NCI-H524 (cell line): Measurements from ENCODE around the gene WBP1L.
"Not testable (repeated sequence)": the region's sequence is repeated elsewhere in the genome, so short reads cannot be mapped to it uniquely, and the experiment has no call there.

Source experiments
- DNase-seq, 2 experiments: peaks; one replicate each; lab custom pipeline; 2025; lab: John Stamatoyannopoulos, UW

Gene WBP1L

GRCh38 chr10:102743588-102744373, at the start of gene WBP1L:
Gene WBP1L (plus strand): TSS chr10:102743948. CDS start chr10:102744054, 106 bp downstream.
- DNase-seq = peak; percentile 85 to 95

- not testable (repeated sequence) for DNase-seq
Measured at GRCh38 chr10:102695401-102695800, 48.3 kb upstream of the WBP1L start.

DNA sequence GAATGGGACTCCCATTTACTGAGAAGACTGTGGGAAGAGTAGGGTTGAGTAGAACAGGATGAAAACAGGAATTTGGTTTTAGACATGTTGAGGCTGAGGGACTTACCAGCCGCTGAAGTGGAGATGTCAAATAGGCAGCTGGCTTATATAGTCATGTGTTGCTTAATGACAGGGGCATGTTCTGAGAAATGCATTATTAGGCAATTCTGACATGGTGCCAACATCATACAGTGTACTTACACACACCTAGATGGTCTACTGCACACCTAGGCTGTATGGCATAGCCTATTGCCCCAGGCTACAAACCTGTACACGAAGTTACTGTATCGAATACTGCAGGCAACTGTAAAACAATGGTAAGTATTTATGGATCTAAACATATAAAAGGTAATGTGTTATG, 47.0 kb upstream of the WBP1L start:
- no peak for DNase-seq

DNA sequence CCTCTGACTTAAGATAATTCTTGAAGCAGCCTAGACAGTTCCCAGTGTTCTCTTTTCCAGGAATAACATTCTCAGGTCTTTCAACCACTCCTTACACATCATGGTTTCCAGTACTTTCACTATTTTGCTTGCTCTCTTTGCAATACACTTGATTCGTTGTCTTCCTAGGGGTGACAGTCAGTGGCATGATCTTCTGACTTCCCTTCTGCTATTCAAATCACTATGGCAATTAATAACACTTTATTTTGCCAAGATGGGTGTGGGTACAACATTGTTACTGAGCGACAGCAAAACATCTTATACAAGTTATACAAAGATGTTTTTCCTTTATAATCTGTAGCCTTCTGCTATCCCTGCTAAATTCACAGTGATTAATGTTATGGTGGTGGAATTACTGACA, 44.9 kb upstream of the WBP1L start:
- no peak for DNase-seq

- no peak for DNase-seq
Measured at GRCh38 chr10:102701272-102701671, 42.5 kb upstream of the WBP1L start.

- no peak for DNase-seq
Measured at GRCh38 chr10:102701796-102702195, 42.0 kb upstream of the WBP1L start.

- DNase-seq = no peak
Measured at GRCh38 chr10:102702742-102703141, 41.0 kb upstream of the WBP1L start.

- DNase-seq = no peak
Measured at GRCh38 chr10:102704915-102705314, 38.8 kb upstream of the WBP1L start.

DNA sequence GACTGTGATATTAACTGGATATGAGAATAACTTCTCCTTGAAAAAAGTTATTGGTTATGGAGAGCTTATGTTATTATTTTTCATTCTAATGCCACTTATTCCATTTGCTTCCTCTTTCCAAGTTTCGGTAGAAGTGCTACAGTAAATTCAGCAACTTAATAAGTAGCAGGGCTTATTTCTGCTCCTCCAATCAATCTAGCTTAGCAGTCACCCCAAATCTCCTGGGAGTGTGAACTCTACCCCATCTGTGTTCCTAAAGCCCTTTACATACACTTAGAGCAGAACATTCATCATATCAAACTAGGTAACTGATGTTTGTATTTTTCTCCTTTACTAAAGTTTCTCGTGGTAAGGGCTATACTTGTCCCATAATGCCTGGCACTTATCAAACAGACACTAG, 38.2 kb upstream of the WBP1L start:
- no peak for DNase-seq

DNA sequence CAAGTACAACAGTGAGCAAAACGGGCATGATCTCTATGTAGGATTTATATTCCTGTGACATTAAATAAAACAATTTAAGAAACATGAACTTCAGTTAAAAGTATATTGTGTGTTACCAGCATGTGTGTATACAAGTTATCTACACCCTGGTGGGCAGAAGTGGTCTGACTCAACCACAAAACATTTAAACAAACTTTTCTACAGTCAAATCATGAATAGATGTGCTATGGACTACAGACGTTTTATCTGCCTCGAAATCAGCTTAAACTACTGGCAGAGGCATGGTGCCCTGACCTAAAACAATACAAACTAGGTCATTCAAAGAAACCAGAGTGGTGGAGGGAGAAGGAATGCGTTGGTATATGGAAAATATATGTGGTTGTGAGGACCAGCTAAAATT, 33.1 kb upstream of the WBP1L start:
- no peak for DNase-seq

- DNase-seq = no peak
Measured at GRCh38 chr10:102712089-102712488, 31.7 kb upstream of the WBP1L start.

DNA sequence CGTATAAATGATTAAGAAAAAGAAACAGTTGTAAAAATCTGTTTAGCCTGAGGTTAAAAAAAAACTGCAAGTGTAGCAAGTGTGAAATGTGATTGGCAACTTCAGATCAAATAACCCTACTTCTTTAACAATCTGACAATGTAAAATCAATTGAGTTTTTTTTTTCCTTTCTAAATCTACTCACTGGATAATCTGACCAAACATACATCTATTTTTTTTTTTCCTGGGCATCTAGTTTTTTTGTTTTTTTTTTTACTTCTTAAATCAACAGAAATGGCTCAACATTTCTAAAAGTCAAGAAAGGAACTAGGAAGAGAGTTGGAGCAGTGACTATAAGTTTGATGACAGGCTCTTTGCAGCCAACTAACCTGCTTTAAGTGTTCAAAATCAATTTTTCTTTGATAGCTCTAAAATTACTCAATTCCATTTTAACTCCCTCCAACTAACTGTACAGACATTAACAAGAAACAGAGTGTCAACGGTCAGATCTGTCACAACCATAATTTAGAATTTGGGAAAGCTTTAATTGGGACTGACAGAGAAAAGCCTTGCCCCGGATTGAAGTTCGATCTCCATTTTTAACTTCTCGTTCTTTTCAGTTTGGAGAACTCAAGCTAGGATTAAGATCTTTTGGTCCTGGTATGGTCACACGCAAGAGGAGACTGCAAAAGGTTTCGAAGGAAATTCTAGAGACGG, 30.8 kb upstream of the WBP1L start:
- no peak for DNase-seq

DNA sequence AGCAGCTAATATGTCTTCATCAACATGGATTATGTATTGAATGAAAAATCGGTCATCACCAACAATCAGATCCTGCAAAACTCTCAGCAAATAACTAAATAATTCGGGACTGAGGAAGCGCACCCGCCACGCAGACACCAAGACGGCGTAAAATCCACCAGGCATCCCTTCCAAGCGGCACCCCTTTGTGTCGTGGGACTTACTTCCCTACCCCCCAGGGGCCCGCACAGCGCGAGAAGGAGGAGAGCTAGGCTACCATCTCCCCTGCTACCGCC, 30.3 kb upstream of the WBP1L start:
- DNase-seq = no peak

DNA sequence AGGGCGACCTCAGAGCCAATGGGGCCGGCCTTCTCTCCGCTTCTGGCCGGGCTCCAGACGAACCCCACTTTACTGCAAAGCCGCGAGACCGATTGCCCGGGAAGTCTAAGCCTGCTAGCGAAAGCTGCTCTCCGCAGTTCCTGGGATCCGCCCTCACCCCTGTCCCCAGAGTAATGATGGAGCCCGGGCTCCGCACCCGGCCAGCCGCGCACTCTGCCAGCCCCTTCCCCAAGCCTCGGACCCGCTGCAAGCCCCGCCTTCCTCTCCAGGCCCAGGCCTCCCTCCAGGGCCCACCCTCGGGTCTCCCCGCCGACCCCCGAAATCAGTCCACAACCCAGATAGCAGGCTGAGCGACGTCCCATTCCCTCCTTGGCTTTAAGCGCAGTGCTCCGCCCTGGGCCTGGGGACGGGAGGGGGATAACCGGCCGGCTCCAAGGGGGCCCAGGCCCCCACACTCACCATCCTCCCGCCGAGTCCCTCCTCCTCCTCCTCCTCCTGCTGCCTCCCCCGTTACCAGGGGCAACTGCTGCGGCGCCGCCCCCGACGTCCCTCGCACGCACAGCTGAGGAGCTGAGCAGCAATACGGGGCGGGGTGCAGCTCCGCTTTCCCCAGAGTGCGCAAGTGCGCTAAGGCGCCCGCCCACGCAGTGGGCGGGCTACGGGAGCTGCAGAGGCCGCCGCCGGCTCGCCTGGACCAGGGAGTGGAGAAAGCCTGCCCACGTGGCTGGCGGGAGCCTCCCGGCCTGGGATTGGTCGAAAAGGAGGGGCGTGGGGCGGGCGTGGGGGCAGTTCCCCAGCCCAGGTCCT, 29.7 kb upstream of the WBP1L start, which contains the start of gene ARL3:
Gene ARL3 (minus strand): TSS at position 584 of the 807 bp plus-strand sequence. CDS start 122 bp downstream, at position 462.
- DNase-seq = peak; percentile 75 to 92

DNA sequence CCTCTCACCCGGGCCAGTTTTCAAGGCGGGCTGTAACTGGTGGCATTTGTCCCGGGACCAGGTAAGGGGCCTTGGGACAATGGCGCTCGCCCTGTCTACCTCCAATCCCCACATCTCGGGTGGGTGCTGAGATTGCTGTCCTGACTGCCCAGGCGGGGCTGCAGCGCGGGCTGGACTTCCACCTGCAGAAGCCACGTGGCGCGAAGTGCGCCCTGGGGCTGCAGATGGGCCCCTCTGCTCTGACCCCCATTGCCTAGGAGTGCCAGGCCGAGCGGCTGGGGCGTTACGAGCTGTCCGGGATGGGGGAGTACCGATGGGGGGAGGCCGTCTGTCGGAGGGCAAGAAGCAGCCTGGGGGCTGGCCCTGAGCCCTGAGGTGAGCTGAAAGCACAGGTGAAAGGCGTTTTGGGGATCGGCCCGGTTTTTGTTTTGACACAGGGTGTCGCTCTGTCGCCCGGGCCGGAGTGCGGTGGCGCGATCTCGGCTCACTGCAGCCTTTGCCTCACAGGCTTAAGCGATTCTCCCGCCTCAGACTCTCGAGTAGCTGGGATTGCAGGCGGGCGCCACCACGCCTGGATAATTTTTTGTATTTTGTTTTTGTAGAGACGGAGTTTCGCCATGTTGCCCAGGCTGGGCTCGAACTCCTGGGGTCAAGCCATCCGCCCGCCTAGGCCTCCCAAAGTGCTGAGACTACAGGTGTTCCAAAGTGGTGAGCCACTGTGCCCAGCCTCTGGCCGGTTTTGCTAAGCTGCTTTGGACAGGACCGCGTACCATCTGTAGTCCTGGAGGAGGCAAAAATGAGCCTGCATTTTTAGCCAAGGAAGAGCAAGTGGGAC, 28.9 kb upstream of the WBP1L start, which contains the start of gene SFXN2:
Gene SFXN2 (plus strand): TSS at position 16 of the 835 bp plus-strand sequence. CDS start 12,001 bp downstream, outside the sequence.
- peak in 1 of 2 experiments; percentile 16 for DNase-seq

- no peak for DNase-seq
Measured at GRCh38 chr10:102715880-102716279, 27.9 kb upstream of the WBP1L start.

- DNase-seq = not testable (repeated sequence)
Measured at GRCh38 chr10:102716900-102717565, 26.7 kb upstream of the WBP1L start.

- DNase-seq = no peak
Measured at GRCh38 chr10:102718220-102718619, 25.5 kb upstream of the WBP1L start.

DNA sequence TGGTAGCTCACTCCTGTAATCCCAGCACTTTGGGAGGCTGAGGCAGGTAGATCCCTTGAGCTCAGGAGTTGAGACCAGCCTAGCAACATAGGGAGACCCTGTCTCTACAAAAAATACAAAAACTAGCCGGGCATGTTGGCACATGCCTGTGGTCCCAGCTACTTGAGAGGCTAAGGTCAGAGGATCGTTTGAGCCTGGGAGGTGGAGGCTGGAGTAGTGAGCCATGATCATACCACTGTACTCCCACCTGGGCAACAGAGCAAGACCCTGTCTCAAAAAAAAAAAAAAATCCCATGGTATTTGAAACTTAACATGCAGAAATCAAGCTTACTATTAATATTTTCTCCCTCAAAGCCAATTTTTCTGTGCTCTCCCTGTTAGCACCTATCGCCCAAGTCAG, 23.4 kb upstream of the WBP1L start:
- no peak for DNase-seq

- no peak for DNase-seq
Measured at GRCh38 chr10:102720775-102721301, 22.9 kb upstream of the WBP1L start.

- no peak for DNase-seq
Measured at GRCh38 chr10:102721954-102722353, 21.8 kb upstream of the WBP1L start.
